Bronchial epithelial cell (primary cell): ENCODE measurements around the gene SNTG2. TPM values are rescaled to one million over a fixed set of nuclear protein-coding genes. Genes with fewer than 3 reads are reported as not detected.

ENCODE experiments used
- DNase-seq: peaks from one replicate; pipeline ENCODE4 v3.0.0-alpha.2; 2010; ENCODE audit warnings: low read depth
- FAIRE-seq: peaks from 2 replicates; lab custom pipeline; 2011; peaks lifted over from hg19 to GRCh38; lab: Jason Lieb, UNC
- H3K27me3 ChIP-seq: 2 replicates; pipeline ENCODE4 v1.5.1; 2011; ENCODE audit warnings: low read length; ENCODE audit not compliant: control insufficient read depth, insufficient read depth
- H3K36me3 ChIP-seq: 2 replicates; pipeline ENCODE4 v1.5.1; 2011; ENCODE audit warnings: low read length; ENCODE audit not compliant: control insufficient read depth, insufficient read depth
- H3K4me3 ChIP-seq: 2 replicates; pipeline ENCODE4 v1.5.1; 2011; ENCODE audit warnings: mild to moderate bottlenecking, low read depth, low read length, control low read depth
- CTCF ChIP-seq: IDR thresholded peaks from 2 replicates; pipeline ENCODE4 v1.5.1; 2011; ENCODE audit warnings: mild to moderate bottlenecking, moderate library complexity, low read length, control low read depth, inconsistent platforms; ENCODE audit not compliant: insufficient read depth, severe bottlenecking
- total RNA-seq: library from RNA; depleted of rRNA; stranded (reverse); fragments of >200 nt; gene quantifications from 2 replicates; pipeline ENCODE4 v1.2.1, GENCODE V29; 2014

The SNTG2 gene
- total RNA-seq, 1 donor from 2014 or later = not detected

GRCh38 chr2:1010415-1010930, 59.8 kb downstream of the SNTG2 start:
- DNase-seq = no peak
- FAIRE-seq = no peak
- no peaks in the 10 kb centered on the region for H3K36me3 ChIP-seq
- TF ChIP-seq CTCF = no peak
- no peaks in the 10 kb centered on the region for H3K27me3 ChIP-seq
- H3K4me3 ChIP-seq = no peak overlapping the region

GRCh38 chr2:1011006-1011405, 60.4 kb downstream of the SNTG2 start:
- Histone ChIP-seq H3K36me3 (no peaks in the 10 kb centered on the region), H3K4me3 (no peak overlapping the region), H3K27me3 (no peaks in the 10 kb centered on the region)
- no peak for TF ChIP-seq CTCF
- DNase-seq = no peak
- FAIRE-seq = no peak

GRCh38 chr2:1011985-1012384, 61.3 kb downstream of the SNTG2 start:
- FAIRE-seq (no peak), DNase-seq (no peak)
- H3K36me3 ChIP-seq = no peaks in the 10 kb centered on the region
- no peak overlapping the region for H3K4me3 ChIP-seq
- no peak for TF ChIP-seq CTCF
- H3K27me3 ChIP-seq = no peaks in the 10 kb centered on the region

- H3K4me3 ChIP-seq = no peak overlapping the region
These were observed 64.2 kb downstream of the SNTG2 start for GRCh38 chr2:1014802-1015201.

GRCh38 chr2:1016500-1016899, 65.9 kb downstream of the SNTG2 start:
- DNase-seq = no peak
- H3K4me3 ChIP-seq = no peak overlapping the region
- TF ChIP-seq CTCF = no peak

More at GRCh38 chr2:1014802-1015201, 64.2 kb downstream of the SNTG2 start:
- Histone ChIP-seq H3K27me3 (no peaks in the 10 kb centered on the region), H3K36me3 (no peaks in the 10 kb centered on the region)
- no peak for DNase-seq
- no peak for TF ChIP-seq CTCF
- FAIRE-seq = no peak

GRCh38 chr2:1017827-1018226, 67.2 kb downstream of the SNTG2 start:
- no peak overlapping the region for H3K4me3 ChIP-seq
- H3K36me3 ChIP-seq = no peaks in the 10 kb centered on the region
- no peaks in the 10 kb centered on the region for H3K27me3 ChIP-seq
- DNase-seq = no peak
- no peak for TF ChIP-seq CTCF
- FAIRE-seq = no peak

More at GRCh38 chr2:1016500-1016899, 65.9 kb downstream of the SNTG2 start:
- H3K36me3 ChIP-seq = no peaks in the 10 kb centered on the region
- H3K27me3 ChIP-seq = no peaks in the 10 kb centered on the region
- FAIRE-seq = no peak
